GDM1 (cell line): ENCODE data around the gene SPATA6L.
"Not testable (repeated sequence)": the region's sequence is repeated elsewhere in the genome, so short reads cannot be mapped to it uniquely, and the experiment has no call there.

Experiments
- DNase-seq: peaks from one replicate; lab custom pipeline; 2025; lab: John Stamatoyannopoulos, UW

SPATA6L gene

DNA sequence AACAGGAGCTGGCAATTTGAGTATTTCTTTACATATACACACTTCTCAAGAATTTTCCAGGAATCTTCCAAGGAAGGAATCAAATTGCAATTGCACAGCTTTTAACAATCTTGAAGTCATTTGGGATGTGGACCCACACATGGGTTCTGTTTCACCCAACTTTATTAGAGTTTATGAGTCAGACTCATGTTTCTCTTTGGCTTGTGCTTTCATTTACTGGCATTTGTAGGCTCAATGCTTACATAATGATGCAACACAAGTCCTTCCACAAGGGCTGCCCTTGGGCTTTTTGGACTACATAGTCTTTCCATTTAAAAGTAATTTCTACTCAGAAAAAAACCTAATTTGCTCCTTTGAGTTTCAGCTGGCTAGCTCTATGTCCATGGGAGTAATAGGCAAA, 8.5 kb upstream of the SPATA6L start:
- no peak for DNase-seq

DNA sequence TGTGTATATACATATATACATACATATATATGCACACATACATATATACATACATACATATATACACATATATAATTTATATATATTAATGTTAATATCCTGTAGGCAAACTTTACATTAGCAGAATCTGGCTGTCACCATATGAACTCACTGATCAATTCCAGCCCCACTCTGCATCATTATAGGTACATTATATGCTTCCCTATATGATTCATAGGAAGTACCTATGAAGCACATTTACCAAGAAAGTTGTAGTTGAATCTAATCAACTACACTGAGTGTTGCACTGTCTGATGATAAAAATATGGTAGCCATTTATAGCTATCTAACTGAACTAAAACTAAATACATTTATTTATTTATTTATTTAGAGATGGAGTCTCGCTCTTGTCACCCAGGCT, 5.5 kb upstream of the SPATA6L start:
- DNase-seq: no peak

DNA sequence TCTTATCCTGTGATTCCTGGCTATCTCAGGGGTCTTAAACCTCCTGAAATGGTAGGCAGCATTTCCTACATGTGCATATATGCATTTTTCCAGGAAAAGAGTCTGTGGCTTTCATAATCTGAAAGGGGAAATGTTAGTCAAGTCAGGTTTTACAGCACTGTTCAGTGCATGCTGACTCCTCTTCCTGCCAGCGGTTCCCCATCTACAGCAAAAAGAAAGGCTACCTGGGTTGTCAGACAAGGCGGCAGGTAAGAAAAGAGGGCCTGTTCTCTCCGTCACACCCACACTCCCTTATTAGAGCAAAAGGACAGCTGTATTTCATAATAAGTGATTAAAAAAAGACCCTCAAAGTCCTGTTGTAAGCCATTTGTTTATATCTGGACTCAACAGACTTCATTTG, 4.3 kb upstream of the SPATA6L start:
- no peak for DNase-seq

DNA sequence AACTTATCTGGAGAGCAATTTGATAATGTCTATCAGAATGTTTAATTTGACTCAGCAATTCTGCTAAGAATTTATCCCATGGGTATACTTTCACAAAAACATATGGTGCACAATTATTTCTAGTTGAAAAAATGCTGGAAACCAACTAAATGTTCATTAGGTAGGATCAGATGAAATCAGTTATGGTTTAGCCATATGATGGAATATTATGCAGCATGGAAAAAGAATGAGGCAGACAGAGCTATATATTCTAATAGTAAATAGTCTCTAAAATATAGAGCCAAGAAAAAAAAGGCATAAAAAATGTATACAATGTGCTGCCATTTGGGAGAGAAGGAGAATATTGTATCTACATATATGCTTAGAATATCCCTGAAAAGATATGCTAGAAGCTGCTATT, 3.6 kb upstream of the SPATA6L start:
- no peak for DNase-seq

DNA sequence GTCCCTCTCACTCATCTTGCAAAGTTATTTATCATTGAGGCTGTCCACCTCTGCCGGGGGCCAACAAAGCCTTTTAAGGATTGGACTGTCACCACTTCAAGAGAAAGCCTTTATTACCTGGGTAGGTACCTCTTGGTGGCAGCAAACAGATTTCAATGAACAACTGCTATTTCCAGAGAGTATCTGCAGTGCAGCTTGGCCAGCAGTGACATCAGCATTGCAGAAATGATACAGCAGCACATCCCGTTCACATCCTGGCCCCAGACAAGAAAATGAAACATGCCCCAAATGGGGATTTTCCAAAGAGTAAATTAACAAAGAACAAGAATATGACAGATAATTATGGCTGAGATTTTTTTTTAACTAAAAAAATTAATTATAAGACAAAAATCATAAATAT, 2.3 kb upstream of the SPATA6L start:
- no peak for DNase-seq

DNA sequence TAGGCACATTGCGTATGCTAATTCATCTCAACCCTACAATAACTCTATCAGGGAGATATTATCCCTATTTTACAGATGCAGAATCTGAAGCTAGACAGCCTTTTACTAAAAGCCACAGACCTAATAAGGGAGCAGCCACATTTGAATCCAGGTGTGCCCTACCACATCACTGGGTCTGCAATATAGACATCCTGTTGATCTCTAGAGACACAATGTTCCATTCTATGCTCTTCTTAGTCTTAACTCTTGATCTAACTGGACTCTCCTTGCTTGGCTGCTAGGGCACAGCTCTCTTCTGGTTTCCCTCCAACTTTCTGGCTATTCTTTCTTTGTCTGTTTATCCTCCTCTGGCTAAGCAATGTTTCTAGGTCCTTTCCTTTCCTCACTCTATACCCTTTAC, 1.4 kb upstream of the SPATA6L start:
- DNase-seq: no peak

DNA sequence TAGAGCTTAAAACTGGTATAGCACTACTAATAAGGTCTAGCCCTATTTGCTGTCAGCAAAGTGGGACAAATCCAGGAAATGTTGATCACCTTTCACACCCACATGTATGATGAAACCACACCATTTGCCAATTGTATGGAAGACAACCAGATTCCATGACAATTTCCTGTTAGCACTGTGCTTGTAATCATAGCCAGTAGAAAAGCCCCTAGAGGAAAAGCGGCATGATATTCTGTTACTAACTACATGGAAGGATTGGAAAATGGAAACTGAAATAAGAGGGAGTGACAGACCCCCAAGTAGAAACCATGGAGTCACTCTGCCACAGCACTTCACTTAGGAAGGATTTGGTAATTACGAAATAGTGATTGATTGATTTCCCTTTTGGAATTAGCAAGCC, 923 bp downstream of the SPATA6L start:
- no peak for DNase-seq

DNA sequence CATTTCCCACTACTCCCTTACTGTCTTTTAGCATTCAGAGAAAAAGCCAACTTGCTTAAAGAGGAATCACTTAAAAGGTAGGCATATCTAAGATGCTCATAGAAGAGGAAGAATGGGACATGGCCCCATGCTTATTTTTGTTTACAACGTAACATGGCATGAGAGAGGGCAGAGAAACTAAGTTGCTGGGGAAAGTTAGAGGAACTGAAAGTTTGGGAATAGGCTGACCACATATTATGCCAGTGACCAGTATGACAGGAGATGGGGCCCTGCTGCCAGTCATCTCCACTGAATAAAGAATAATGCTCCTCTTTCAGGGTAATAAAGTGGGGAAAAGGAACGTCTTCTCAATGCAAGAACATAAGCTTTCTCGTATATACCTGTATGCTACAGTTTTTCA, 2.3 kb downstream of the SPATA6L start:
- DNase-seq: no peak

DNA sequence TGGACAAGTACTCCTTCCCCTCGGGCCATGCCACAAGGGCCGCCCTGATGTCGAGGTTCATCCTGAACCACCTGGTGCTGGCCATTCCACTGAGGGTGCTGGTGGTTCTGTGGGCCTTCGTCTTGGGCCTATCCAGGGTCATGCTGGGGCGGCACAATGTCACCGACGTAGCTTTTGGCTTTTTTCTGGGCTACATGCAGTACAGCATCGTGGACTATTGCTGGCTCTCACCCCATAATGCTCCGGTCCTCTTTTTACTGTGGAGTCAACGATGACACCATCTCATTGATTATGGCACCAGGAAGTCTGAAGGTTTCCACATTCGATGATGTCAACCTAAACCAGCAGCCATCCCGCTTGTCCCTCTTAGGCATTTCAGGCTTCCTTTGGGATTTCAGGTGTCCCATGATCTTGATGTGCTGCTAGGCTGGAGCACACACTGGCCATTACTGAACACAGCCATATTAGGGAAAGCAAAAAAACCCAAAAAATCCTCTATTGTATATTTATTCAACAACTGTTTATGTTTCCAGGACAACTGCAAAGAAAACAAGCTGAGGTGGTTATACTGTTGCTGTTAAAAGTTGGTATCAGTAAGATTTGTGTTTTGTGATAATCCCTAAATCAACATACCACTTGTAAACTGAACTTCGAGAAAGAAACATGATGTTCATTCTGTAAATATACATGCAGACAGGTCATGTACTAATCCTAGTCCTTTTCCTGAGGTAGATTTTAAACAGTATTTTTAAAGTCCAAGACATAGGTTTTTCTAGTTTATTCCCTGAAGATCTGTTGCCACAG, 3.1 kb downstream of the SPATA6L start:
- DNase-seq: no peak

DNA sequence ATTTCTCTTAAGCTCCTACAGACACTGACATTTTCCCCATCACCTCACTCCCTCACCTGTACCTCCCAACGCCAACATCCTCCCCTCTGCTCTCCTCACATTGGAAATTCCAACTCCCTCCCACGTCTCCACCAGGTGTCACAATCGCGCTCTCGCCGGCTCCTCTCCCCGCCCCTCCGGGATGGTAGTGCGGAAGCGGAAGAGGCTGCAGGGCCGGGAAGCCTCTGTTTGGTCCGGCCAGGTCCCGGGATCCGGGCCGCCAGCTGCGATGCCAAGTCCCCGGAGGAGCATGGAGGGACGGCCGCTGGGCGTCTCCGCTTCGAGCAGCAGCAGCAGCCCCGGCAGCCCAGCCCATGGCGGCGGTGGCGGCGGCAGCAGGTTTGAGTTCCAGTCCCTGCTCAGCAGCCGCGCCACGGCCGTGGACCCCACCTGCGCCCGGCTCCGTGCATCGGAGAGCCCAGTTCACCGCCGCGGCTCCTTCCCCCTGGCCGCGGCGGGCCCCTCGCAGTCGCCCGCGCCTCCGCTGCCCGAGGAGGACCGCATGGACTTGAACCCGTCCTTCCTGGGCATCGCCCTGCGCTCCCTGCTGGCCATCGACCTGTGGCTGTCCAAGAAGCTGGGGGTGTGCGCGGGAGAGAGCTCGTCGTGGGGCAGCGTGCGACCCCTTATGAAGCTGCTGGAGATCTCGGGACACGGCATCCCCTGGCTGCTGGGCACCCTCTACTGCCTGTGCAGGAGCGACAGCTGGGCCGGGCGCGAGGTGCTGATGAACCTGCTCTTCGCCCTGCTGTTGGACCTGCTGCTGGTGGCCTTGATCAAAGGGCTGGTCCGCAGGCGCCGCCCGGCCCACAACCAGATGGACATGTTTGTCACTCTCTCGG, 3.9 kb downstream of the SPATA6L start, which contains the start of gene PLPP6:
Gene PLPP6, plus strand, starts transcription at position 187 of the 881 bp plus-strand sequence. Its CDS starts 82 bp downstream, at position 269.
- DNase-seq: peak; percentile 58

DNA sequence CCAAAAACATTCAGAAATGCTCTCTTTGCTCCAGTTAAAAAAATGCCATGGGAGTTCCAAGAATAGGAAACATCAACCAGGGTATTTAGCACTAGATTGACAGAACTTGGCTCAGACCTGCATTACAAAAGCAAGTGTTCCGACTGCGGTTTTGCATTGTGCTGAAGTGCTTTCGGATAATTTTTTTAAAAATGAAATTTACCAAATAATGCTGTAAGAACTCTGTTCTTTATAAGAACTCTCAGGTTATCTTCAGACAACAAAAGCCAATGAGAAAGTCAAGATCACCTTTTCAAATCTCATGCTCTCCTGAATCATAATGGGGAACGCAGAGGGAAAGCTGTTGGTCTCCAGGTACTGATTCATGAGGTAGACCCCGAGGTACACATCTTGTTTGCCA, 4.7 kb downstream of the SPATA6L start:
- no peak for DNase-seq

DNA sequence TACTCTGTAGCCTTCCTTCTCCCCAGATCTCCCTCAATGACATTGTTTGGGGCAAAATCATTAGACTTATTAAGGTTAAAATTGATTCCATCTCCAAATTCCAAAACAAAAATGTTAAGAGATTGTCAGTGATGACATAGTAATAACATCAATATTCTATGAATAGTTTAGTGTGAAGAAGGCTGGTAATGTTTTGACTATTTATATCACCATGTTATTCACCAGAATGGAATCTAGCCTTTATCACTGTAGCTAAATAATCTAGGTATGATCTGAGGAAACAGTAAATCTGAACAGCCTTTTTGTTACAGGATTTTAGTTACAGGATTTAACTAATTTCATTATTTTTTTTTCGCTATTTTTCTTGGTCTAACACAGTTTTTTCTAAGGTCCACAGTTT, 5.1 kb downstream of the SPATA6L start:
- no peak for DNase-seq

DNA sequence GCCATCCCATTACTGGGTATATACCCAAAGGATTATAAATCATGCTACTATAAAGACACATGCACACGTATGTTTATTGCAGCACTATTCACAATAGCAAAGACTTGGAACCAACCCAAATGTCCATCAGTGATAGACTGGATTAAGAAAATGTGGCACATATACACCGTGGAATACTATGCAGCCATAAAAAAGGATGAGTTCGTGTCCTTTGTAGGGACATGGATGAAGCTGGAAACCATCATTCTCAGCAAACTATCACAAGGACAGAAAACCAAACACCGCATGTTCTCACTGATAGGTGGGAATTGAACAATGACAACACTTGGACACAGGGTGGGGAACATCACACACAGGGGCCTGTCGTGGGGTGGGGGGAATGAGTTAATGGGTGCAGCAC, 5.6 kb downstream of the SPATA6L start:
- DNase-seq: not testable (repeated sequence)

DNA sequence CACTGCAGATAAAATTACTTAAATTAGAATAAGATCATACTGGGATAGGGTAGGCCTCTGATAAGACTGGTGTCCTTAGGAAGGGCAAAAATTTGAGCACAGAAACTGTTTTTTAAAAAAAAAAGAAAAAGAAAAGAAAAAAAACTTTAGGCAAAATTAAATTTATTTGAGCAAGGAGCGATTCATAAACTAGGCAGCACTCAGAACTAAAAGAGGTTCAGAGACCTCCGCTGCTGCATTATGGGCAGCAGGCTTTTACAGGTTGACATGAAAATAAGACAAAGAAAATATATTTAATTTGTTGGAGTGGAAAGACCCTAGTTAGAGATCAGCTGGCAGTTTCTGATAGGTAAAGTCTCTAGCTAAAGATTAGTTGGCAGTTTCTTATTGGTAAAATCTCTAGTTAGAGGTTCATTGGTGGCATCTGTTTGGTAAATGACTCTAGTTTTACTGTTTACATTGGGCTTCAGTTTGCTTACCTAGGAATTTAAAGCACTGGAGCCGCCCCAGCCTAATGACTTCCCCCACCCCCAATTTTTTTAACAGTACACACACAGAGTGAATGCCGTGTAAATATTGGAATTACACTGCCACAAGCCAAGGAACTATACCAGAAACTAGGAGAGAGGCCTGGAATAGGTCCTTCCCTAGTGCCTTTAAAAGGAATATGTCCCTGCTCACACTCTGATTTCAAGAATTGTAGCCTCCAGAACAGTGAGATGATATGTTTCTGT, 8.7 kb downstream of the SPATA6L start:
- DNase-seq: no peak

DNA sequence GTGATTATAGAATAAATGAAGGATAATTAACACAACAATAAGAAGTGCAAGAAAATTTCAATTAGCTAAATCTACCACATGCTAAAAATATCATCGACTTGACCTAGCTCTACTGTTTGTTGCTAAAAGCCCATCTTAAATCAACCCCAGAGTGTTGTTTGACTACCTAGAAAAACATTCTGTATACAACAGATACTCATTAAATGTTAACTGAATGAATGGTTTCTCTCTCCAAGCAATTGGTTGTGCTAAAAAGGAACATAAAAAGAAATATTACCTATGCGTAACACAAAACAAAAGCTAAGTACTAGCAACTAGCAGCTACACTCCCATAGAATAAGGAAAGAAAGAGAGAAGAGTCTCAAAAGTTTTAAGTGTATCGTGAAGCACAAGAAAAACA, 9.7 kb downstream of the SPATA6L start:
- no peak for DNase-seq

DNA sequence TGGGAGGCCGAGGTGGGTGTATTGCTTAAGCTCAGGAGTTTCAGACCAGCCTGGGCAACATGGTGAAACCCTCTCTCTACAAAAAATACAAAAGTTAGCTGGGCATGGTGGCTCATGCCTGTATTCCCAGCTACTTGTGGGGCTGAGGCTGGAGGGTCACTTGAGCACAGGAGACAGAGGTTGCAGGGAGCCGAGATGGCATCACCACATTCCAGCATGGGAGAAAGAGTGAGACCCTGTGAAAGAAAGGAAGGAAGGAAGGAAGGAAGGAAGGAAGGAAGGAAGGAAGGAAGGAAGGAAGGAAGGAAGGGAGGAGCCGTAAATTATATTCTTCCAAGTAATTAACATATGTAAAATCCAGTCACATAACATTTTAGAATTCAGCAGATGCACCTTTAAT, 10.1 kb downstream of the SPATA6L start:
- not testable (repeated sequence) for DNase-seq

DNA sequence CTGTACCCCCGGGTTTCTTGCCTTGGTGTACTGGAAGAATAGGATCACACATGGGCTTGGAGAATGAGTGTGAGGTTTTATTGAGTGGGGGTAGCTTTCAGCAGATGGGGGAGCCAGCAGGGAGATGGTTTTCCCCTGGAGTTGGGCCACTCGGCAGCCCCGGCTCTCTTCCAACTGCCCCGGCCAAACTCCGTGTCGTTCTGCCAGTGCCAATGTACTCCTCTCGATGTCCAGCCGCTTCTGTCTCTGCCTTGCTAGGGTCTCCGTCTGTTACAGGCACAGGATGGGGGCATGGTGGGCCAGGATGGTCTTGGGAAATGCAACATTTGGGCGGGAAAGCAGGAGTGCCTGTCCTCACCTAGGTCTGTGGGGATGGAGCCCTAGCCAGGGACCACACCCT, 11.7 kb downstream of the SPATA6L start:
- no peak for DNase-seq

DNA sequence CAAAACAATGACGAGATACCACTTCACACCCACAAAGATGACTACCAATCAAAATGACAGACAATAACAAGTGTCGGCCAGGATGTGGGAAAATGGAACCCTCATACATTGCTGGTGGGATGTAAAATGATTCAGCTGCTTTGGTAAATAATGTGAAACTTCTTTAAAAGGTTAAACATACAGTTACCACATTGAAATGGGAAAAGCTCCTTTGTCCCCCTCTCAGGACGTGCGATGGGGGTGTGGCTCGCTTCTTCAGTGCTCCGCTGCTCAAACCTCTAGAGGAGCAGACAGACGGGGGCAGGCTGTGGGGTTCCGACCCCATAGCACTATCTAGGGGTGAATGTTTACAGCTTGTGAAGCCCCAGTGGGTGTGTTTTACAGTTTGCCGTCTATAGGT, 12.2 kb downstream of the SPATA6L start:
- DNase-seq: no peak

DNA sequence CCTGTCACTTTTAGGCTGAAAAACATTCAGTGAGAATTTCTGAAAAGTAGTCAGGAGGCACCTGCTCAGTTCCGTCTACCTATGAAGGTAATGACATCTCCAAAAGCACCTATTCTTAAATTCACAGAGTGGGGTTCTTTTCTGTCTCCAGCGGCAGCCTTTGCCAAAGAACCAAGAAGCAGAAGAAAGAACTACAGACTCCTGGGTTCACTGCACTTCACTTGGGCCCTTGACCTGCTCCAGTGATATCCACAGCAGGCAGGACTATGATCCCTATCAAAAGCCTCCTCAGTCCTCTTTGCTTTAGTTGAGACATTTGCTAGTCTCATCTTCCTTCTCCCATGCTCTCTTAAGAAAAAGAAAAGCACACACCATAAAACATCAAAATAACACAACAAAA, 23.9 kb downstream of the SPATA6L start:
- no peak for DNase-seq

DNA sequence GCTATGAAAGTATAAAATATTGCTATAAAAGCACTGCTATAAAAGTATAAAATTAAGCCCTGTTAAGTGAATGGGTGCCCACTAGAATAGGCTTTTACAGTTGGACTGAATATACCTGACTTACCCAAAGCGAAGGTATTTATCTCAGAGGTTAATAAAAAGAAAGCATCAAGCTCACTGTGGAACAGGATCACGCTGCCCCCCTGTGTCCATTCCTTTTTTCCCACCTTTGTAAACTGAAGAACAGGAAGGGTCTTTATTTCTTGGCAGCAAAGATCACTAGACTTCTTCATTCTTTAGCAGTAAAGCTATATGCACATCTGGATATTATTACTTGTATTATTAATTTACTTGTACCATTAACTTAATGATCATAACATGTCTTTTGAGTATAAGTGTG, 26.3 kb downstream of the SPATA6L start:
- DNase-seq: no peak

DNA sequence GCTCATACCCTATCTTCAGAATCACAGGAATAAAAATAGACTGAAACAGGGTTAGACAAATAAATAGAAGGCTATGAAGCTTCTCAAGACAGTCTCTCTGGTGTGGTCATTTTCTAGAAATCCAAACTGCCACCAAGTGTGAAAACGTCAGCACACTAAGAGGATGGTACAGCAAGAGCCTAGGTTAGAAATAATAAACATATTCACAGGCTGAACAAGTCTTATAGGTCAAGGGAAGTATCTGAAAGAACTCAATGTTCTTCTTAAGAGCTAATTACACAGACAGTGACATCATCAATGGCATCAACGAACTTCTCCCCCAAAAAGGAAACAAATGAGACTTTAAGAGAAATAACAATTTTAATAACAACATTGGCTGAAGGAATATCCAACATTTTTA, 26.9 kb downstream of the SPATA6L start:
- no peak for DNase-seq

DNA sequence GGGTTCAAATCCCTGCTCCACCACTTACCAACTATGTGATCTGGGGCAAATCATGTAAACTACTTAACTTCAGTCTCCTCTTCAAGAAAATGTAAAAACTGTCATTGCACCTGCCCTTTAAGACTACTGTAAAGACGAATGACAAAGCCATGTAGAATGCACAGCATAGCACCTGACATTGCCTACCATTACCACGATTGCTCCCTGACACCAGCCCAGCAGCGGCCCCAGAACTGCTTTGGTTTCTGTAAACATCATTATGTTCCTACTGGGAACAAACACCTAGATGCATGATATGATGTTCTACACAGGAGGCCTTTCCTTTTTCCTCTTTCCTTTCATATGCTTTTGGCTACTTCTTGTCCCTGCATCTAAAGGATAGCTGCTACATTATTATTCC, 27.3 kb downstream of the SPATA6L start:
- no peak for DNase-seq

DNA sequence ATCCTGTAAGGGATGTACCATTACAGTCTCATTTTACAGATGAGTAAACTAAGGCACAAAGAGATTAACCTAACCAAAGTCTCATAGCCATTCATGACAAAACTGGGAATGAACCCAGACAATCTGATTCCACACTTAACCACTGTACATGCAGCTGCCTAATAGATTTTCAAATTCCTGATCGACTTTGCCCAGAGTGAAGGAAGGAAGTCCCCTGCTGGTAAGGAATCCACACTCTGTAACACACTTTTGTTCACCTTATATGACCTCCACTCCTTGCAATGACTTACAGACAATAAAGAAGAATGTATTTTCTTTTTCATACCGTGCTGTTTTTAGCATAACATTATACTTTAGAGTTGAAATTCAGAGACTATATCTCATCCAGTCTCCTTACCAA, 35.4 kb downstream of the SPATA6L start:
- no peak for DNase-seq
